Activated CD4-positive, alpha-beta T cell treated with anti-CD3 and anti-CD28 coated beads, Interleukin-2, amount 50 U/mL, for 24 hours (primary cell): ENCODE data around the gene NECAB3.
"Not testable (repeated sequence)": the region's sequence is repeated elsewhere in the genome, so short reads cannot be mapped to it uniquely, and the experiment has no call there.

ENCODE experiments used
- DNase-seq, 2 donors: peaks; one replicate each; pipeline ENCODE4 v3.0.0-alpha.2; 2020; ENCODE audit warnings: low read depth in 1 of 2, low spot score in 1 of 2

The NECAB3 gene

DNA sequence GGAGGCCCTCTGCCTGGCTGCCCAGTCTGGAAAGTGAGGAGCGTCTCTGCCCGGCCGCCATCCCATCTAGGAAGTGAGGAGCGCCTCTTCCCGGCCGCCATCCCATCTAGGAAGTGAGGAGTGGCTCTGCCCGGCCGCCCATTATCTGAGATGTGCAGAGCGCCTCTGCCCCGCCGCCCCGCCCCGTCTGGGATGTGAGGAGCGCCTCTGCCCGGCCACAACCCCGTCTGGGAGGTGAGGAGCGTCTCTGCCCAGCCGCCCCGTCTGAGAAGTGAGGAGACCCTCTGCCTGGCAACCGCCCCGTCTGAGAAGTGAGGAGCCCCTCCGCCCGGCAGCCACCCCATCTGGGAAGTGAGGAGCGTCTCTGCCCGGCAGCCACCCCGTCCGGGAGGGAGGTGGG lies 24.7 kb upstream of the NECAB3 start:
- DNase-seq, result not testable (repeated sequence)

DNA sequence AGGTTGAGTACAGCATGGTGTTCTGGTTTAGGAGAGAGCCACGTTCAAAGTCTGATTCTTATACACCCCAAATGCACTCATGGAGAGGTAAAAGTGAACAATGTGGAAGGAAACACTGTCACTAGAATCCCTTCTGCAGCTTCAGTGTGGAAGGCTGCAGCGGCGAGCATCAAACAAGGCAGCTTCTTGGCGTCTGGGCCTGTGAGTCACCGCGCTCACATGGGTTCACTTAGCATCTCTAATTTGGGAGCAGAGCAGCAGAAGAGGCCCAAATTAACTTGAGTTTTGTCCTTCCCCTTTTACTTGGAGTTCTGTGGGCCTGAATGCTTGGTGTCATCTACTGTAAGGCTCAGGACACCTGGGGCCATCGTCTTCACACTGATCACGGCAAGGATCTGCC lies 22.9 kb upstream of the NECAB3 start:
- DNase-seq, result no peak

DNA sequence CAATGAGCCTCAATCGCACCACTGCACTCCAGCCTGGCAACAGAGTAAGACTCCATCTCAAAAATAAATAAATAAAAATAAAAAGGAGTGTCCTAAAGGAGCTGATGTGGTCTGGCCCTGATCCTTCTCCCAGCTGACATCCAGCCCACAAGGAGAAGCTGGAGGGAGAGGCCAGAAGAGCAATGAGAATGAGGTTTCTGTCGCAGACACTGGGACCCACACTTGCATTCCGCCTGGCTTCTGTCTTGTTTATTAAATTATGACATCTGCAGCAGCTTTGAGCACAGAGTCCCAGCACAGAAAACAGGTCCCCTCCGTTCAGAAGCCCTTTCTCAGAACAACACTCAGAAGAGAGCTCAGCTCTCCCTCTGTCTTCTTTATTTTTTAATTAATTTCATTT lies 22.2 kb upstream of the NECAB3 start:
- no peak for DNase-seq

DNA sequence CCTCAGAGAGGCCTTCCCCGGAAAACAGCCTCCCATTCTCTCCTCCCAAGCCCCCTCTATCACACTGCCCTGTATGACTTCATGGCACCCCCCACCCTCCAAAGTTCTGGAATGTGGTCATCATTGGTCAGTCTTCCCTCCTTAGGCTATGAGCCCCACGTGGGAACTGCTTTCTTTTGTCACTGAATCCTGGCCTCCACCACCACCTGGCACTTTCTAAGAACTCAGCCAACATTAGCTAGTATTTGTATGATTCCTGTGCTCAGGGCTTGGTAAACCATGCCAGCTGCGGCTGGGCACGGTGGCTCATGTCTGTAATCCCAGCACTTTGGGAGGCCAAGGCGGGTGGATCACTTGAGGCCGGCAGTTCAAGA lies 20.4 kb upstream of the NECAB3 start:
- no peak for DNase-seq

DNA sequence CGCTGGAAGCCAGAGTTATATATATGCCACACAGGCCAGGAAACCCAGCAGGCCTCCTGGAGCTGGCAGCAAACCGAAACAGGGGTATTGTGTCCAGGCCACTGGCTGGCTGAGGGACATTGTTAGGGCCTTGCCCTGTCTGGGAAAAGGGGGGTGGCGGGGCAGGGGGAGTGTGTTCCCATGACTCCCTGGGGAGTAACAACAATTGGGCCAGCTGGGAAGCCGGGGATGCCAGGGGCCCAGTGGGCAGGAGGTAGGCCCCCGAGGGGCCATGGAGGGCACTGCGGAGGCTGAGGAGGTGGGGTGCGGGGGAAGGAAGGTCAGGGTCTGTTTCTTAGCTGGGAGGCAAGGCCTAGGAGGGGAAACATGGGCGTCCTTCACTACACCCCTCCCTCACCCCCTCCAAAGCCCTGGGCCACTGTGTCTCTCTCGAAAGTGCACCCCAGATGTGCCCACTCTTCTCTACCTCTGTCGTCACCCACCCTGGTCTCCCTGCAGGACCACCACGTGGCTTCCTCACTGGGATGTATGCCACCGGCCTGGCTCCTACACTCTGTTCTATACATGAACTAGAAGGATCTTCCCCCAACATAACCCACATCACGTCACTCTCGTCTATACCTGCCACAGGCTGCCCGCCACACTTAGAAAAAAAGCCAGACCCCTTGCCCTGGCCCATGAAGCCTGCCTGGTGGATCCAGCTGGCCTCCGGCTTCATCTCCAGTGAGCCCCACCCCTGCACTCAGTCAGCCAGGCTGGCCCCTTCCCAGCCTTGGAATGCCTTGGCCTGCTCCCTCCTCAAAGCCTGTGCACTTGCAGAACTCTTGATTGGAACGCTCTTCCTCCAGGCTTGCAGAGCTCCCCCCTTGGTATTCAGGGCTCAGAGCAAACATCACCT lies 19.8 kb upstream of the NECAB3 start:
- no peak for DNase-seq

DNA sequence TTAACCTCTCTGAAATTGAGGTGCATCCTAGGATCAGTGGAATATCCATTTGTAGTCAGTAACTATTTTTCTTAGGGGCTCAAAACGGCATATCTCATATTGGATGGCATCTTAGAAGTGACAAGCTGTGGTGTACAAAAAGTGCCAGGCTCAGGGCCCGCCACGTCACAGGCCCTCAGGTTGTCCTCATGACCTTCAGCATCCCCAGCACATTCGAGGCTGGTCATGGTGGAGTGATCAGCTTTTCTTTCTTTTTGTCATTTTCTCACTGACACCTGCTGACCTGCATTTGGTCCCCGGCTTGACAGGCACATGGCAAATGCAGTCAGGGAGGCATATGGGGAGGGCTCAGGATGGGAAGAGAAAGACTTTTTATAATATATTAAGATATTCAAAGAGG lies 19.1 kb upstream of the NECAB3 start:
- DNase-seq, result no peak

DNA sequence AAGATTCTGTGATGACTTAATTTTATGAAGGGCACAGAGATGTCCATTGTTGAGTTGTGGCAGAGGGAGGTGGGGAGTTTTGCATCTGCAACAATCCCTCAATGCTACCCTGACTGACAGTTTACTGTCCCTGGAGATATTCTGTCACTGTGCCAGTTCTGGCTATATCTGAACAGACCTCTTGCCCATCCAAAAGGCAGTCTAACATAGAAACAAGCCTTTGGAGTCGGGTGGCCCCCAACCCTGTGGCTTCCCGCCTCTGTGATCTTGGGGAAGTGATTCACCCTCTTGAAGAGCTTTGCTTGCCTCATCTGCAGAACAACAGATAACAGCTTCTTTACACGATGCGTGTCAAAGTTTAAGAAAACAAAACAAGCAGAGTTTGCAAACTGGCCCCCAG lies 15.7 kb upstream of the NECAB3 start:
- DNase-seq, result no peak

DNA sequence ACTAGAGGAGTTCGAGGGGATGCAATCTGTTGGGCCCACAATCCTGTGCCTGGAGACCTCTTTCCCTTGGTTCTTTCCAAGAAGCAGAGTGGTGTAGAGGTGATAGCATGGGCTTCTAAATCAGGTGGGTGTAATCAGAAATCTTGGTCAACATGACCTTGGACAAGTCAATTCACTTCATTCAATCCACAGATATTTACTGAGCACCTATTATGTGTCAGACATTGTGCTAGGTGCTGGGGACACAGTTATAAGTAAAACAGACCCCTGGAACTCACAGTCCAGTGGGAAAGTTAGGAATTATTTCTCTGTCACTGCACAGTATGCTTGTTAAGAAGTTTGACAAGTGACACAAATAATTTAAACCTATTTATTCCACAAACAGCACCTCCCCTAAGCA lies 15.3 kb upstream of the NECAB3 start:
- no peak for DNase-seq

DNA sequence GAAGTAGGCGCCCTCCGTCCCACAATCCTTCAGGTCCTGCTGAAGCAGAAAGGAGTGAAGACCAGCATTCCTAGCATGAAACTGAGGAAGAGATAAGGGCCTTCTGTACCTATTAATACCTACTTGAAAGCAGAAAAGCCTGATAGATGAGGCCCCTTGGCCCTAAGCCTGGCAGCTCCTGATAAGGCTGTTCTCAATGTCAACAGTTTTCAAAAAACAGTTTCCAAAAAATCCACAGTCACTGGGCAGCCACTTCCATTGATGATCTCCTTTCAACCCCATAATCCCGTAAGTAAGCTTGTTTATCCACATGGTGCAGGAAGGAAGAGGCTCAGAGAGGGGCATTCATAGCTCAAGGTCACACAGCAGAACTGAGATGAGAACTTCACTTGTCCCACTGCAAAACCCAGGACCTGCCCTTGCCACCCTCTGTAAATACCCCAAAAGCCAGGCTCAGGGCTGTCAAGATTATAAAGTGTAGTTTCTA lies 14.8 kb upstream of the NECAB3 start:
- DNase-seq, result no peak

DNA sequence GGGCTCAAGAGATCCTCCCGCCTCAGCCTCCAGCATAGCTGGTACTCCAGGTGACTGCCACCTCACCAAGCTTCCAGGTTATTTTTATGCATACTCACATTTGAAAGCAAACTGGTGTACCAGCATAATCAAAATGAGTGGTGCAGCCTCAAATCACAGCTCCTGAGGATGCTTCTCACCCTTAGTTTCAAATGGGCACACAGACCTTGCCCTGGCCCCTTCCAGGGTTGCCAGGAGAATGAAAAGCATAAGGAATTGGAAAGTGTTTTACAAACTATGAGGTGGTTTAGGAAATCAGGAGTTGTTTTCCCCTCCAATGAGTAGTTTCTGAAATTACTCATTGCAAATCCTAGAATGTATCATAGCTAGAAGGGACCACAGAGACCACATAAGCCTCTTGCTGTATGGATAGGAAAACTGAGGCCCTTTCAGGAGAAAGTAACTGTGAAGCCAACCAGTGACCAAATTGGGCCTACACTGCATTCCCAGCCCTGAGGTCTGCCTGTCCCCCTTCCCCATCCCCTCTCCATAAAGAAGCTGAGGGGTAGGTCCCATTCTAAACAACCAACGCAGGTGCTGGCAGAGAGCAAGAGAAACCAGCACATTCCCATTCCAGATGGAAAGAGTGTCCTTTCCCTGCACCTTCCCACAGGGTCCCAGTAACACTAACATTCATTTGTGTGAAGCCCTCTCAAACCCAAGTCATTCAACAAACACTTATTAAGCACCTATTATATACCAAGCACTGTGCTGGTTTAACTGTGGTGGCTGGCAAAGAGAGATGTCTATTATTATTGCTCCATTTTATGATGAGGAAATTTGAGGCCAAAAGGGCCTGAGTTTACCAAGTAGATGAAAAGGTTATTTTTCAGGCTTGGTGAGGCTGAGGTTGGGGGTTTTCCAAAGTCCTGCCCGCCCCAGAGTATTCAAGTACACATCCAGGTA lies 14.0 kb upstream of the NECAB3 start:
- no peak for DNase-seq

DNA sequence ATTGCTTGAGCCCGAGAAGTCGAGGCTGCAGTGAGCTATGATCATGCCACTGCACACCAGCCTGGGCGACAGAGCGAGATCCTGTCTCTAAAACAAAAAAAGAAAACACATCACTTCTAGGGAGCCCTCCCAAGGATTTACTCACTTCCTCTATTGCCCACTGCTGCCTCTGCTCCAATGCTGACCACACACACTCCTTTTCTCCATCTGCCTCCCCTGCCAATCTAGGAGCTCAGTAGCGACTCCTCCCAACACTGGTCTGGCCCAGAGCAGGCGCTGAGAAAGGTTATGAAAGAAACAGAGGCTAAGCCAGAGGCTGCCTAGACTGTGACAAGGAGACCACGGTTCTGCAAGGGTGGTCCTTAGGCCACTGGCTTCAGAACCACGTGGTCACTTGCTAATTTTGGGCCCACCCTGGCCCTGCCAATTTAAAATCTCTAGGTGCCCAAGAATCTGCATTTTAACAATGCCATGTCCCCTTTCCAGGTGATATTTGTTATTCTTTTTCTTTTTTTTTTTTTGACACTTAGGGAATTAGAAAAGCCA lies 13.2 kb upstream of the NECAB3 start:
- no peak for DNase-seq

DNA sequence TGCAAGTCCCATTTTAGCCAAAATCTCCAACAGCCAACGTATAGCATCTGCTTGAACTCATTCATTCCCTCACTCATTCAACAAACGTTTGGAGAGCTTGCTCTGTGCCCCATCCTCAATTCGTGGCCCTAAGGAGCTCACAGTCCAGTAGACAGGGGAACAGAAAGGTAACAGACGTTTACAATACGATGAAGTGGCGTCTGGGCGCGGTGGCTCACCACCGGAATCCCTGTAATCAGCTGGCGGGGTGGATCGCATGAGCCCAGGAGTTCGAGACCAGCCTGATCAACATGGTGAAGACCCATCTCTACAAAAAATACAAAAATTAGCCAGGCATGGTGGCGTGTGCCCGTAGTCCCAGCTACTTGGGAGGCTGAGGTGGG lies 12.7 kb upstream of the NECAB3 start:
- DNase-seq, result no peak

DNA sequence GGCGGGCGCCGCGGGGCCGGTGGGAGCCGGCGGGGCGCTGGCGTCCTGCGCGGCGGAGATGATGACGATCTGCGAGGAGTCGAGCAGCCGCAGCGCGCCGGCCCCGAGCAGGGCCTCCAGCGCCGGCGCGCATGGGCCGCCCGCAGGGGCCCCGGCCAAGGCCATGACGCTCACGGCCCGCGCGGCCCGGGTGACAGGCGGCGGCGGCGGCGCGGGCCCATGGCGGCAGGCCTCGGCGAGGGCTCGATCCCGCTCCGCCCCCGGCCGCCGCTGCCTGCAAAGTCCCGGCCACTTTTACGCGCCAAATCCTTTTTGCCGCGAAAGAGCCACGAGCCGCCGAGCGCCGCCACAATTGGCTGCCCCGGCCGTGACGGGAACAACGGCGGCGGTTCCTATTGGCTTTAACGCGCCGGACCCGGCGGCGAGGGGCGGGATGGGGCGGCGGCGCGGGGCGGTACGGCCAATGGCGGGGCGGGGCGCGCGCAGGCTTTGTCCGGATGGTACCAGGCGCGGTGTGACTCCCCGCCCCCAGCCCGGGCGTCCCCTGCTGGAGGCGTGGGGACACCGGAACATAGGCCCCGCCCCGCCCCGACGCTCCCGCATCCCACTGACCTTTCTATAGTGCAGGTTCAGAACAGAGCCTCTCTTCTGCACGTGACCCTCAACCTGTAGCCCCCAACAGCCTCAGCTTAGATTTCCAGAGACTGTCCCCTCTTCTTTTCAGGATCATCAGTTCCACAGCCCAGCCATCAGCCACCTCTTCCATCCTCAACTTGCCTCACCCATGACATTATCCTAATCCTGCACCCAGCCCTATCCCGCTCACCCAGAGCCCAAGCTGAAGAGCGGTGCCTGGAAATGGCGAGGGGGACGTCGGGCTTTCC lies 12.1 kb upstream of the NECAB3 start, which contains the start of gene E2F1:
TSS of gene E2F1 (minus strand) at position 286 of the 884 bp plus-strand sequence. CDS start at position 165, 121 bp downstream.
- peak; percentile 91 to 92 for DNase-seq

DNA sequence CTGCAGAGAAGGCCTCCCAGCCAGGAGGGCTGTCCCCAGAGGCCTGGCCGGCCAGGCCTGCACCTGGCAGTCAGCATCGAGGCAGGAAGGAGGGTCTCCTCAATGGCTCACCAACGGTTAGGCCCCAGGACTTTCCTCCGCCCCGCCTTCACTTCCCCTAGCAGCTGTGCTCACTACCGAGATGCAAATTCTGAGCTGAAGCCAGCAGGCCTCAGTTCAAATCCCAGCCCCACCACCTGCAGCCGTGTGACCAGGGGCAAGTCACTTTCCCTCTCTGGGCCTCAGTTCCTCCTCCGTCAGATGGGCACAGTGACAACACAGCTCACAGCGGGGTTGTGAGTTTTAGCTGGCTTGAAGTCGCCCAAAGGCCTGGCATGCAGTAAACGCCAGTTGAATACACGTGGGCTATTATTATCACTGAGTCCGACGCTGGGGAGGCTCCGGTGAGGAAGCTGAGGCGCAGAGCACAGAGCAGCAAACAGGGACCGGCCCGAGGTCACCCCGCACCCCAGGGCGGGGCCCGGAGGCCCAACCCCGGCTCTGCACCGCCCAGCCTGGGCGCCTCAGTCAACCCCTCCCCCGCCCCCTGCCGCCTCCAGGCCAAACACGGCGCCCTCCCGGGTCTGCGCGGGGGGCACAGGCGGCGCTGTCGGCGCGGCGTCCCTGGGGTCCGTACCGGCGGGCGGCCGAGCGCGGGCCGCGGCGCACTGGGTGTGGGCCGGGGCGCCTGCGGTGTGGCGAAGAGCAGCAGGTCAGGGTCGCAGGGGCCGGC lies 11.3 kb upstream of the NECAB3 start:
- DNase-seq, result peak in 1 of 2 donors; percentile 55

DNA sequence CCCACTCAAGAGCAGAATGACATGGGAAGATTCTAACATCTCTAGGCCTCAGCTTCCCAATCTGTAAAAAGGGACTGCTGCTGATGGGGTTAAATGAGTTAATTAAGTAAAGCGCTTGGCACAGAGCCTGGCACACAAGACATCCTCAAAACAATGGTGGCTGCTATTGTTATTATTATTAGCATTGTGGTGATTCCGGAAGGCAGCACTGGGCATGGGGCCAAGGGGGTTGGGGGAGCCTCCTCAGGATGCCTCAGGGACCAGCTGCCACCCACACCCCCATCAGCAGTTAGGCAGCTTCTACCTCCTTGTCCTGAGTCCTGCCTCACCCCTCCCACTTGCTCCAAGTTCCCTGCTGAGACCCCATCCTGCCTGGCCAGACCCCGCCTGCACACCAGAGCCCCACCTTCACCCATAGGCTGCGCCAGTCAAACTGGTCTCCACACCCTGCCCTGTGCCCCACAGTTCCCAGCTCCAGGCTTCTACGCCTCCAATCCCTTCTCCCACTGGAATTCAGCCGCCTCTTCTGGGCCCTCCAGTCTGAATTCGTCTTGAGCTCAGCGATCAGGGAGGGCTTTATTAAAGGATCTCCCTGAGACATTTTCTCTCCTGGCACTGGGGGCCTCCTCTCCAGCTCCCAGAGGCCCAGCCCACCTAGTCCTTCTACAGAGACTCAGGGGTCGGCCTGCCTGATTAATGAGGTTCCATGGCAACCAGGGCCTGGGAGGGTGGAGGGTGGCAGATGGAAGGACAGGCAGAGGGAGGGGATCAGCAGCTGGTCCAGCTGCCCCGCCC lies 10.5 kb upstream of the NECAB3 start:
- DNase-seq, result no peak

DNA sequence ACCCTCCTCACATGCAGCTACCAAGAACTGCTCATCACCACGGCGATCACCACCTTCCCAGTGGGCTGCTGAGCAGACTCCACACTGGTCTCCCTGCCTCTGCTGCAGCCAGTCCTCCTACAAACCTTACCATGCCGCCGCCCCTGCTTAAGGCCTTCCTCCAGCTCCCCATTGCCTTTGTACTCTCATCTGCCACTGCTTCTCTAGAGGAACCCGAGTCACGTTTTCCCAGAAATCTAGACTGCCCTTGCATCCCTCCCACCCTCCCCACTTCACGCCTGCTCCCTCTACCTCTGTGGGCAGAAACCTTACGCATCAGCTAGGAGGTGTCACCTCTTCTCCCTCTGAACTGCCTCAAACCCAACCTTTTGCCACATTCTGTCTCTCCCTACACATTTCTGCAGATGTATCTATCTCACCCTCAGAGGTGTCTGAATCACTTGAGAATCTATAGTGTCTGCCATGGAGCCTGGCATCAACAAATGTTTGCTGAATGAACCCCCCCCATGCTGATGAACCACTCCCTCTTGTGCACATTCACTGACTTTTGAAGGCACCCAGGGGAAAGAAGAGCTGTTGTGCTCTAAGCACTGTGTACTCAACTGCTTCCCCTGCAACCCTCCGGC lies 7.6 kb upstream of the NECAB3 start:
- DNase-seq, result no peak

DNA sequence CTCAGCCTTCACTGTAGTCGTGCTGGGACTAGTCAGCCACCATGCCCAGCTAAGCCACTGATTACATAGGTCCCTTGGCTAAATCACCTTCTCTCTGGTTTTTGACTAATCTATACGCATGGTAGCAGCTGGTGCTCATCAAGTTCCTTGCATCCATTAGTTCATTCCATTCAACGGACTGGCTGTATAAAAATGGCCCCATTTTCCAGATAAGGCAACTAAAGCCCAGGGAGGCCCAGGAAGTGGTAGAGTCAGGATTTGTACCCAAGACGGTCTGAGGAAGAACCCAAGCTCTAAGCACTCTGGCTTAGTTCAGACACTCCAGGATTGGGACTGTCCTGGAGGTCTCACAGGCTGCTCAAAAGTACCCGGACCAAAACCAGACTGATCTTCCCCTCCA lies 7.1 kb upstream of the NECAB3 start:
- no peak for DNase-seq

DNA sequence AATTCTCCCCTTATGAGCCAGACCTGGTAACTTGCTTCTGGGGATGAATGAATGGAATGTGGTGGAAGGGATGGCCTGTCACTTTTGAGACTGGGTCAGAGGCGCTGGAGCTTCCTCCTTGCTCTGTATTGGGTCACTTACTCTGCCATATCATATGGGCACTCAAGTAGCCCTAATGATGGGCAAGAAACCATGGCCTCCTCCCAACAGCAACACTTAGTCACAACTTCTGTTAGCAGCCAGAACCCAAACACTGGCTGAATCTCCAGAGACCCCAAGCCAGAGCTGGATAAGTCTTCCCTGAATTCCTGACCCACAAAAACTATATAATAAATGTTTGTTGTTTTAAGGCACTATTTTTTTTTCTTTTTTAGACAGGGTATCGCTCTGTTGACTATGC lies 6.5 kb upstream of the NECAB3 start:
- no peak for DNase-seq
